Neural progenitor cell (in vitro differentiated cells): ENCODE data around the gene ARHGAP8. TPM values are rescaled to one million over a fixed set of nuclear protein-coding genes. Genes with fewer than 3 reads are reported as not detected.

Experiments
- DNase-seq: peaks from one replicate; pipeline ENCODE4 v3.0.0-alpha.2; 2016; ENCODE audit warnings: low spot score
- H2AFZ ChIP-seq: fragments of 200-600 bp; sonication (generic); replicated peaks from 2 replicates; pipeline ENCODE4 v1.6.1; 2016; ENCODE audit warnings: antibody characterized with exemption
- H3F3A ChIP-seq: fragments of 200-600 bp; sonication (generic); 2 replicates; pipeline ENCODE4 v1.6.1; 2016; ENCODE audit warnings: antibody characterized with exemption, low read depth
- H3K27ac ChIP-seq: fragments of 200-600 bp; sonication (generic); 2 replicates; pipeline ENCODE4 v1.5.1; 2016; ENCODE audit warnings: mild to moderate bottlenecking
- H3K27me3 ChIP-seq: fragments of 200-600 bp; sonication (generic); 2 replicates; pipeline ENCODE4 v1.6.1; 2016; ENCODE audit warnings: mild to moderate bottlenecking, moderate library complexity
- H3K36me3 ChIP-seq: fragments of 200-600 bp; sonication (generic); 2 replicates; pipeline ENCODE4 v1.5.1; 2016
- H3K4me1 ChIP-seq: fragments of 200-600 bp; sonication (generic); 2 replicates; pipeline ENCODE4 v1.6.1; 2016; ENCODE audit warnings: mixed run types
- H3K4me2 ChIP-seq: fragments of 200-600 bp; sonication (generic); 2 replicates; pipeline ENCODE4 v1.6.1; 2016
- H3K4me3 ChIP-seq: fragments of 200-600 bp; sonication (generic); 2 replicates; pipeline ENCODE4 v1.5.1; 2016
- H3K79me2 ChIP-seq: fragments of 200-600 bp; sonication (generic); 2 replicates; pipeline ENCODE4 v1.6.1; 2016; ENCODE audit warnings: low read depth
- H3K9ac ChIP-seq: fragments of 200-600 bp; sonication (generic); 2 replicates; pipeline ENCODE4 v1.6.1; 2016
- H3K9me3 ChIP-seq: fragments of 200-600 bp; sonication (generic); 2 replicates; pipeline ENCODE4 v1.5.1; 2016; ENCODE audit warnings: low read depth
- H4K20me1 ChIP-seq: fragments of 200-600 bp; sonication (generic); 2 replicates; pipeline ENCODE4 v1.6.1; 2016; ENCODE audit warnings: low read depth
- H3K27ac Mint-ChIP-seq: 3 replicates; pipeline ENCODE4 v1.8.0; 2021; ENCODE audit warnings: mixed read lengths
- H3K27me3 Mint-ChIP-seq: 2 replicates; pipeline ENCODE4 v1.8.0; 2022; ENCODE audit warnings: low read depth, mild to moderate bottlenecking, inconsistent platforms, moderate library complexity, mixed read lengths; ENCODE audit not compliant: insufficient read depth
- H3K36me3 Mint-ChIP-seq: 3 replicates; pipeline ENCODE4 v1.8.0; 2021; ENCODE audit warnings: mixed read lengths
- H3K4me1 Mint-ChIP-seq: 3 replicates; pipeline ENCODE4 v1.8.0; 2021; ENCODE audit warnings: mixed read lengths
- H3K4me3 Mint-ChIP-seq: 3 replicates; pipeline ENCODE4 v1.8.0; 2021; ENCODE audit warnings: mild to moderate bottlenecking, moderate library complexity, mixed read lengths
- H3K9me3 Mint-ChIP-seq: 3 replicates; pipeline ENCODE4 v1.8.0; 2020; ENCODE audit warnings: mixed read lengths
- EZH2 ChIP-seq: fragments of 200-600 bp; sonication (generic); IDR thresholded peaks from 2 replicates; pipeline ENCODE4 v1.6.1; 2017; ENCODE audit warnings: antibody characterized with exemption, mild to moderate bottlenecking, moderate library complexity
- EZH2phosphoT487 ChIP-seq: fragments of 200-600 bp; sonication (generic); IDR thresholded peaks from 2 replicates; pipeline ENCODE4 v1.6.1; 2017; ENCODE audit warnings: antibody characterized with exemption
- total RNA-seq: library from RNA; depleted of rRNA; stranded (reverse); fragments of >200 nt; gene quantifications from 2 replicates; pipeline ENCODE4 v1.2.3, GENCODE V29; 2015; ENCODE audit warnings: low replicate concordance
- TF ChIP-seq, protein P1 (sequence below): fragments of 200-600 bp; sonication (generic); IDR thresholded peaks from 2 replicates; pipeline ENCODE4 v1.5.1; 2017; ENCODE audit warnings: antibody characterized with exemption, mild to moderate bottlenecking

The ARHGAP8 gene
- total RNA-seq, 1 donor from 2014 or later: 3.0 TPM

DNA sequence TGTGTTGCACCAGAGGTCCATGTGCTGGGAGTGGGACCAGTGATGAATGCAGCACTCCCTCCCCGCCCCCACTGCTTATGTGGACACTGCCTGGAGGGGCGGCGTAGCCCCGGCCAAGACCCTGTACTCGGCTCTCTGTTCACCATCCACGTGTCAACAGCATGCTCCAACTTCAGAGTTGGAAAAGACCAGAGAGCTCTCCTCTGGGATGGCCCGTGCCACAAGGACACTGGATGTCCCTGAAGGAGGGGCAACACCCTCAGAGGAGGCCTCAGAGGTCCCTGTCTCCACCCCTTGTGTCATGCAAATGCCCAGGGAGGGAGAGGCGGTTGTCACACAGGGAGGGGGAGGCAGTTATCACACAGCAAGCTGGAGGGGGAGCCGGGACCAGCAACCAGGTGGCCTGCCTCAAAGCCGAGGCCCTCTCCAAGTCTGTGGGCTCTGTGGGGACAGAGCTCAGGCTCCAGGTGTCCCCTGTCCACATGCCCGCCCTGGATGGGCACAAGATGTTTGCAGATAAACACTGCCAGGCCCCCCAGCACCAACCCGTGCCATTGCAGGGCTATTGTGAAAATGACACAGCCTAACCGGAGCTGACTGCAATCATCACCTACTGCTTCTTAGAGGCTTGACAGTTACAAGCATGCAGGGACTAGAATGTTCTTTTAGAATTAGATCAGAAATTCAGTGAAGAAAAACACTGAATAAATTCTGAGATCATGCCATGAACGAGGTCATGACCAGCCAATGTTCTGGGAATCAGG, 136.3 kb downstream of the ARHGAP8 start:
- no peaks in the 10 kb centered on the region for H3K9me3 Mint-ChIP-seq
- no peaks in the 10 kb centered on the region for H3K4me1 Mint-ChIP-seq
- no peak for DNase-seq
- peaks cover 10% of the 10 kb centered on the region for H3K36me3 Mint-ChIP-seq
- H3K27me3 Mint-ChIP-seq: no peaks in the 10 kb centered on the region
- no peaks in the 10 kb centered on the region for H3K36me3 ChIP-seq
- H3K9ac ChIP-seq: no peak overlapping the region
- H3K4me3 Mint-ChIP-seq: no peak overlapping the region
- H3K4me3 ChIP-seq: no peak overlapping the region
- H4K20me1 ChIP-seq: peaks cover 4% of the 10 kb centered on the region
- no peak overlapping the region for H3K4me2 ChIP-seq
- H3K9me3 ChIP-seq: no peaks in the 10 kb centered on the region
- no peaks in the 10 kb centered on the region for H3K4me1 ChIP-seq
- H3K27me3 ChIP-seq: no peaks in the 10 kb centered on the region
- no peak overlapping the region for H2AFZ ChIP-seq
- no peaks in the 10 kb centered on the region for H3K79me2 ChIP-seq
- H3F3A ChIP-seq: no peaks in the 10 kb centered on the region
- no peak overlapping the region for H3K27ac ChIP-seq
- TF ChIP-seq, protein P1, sequence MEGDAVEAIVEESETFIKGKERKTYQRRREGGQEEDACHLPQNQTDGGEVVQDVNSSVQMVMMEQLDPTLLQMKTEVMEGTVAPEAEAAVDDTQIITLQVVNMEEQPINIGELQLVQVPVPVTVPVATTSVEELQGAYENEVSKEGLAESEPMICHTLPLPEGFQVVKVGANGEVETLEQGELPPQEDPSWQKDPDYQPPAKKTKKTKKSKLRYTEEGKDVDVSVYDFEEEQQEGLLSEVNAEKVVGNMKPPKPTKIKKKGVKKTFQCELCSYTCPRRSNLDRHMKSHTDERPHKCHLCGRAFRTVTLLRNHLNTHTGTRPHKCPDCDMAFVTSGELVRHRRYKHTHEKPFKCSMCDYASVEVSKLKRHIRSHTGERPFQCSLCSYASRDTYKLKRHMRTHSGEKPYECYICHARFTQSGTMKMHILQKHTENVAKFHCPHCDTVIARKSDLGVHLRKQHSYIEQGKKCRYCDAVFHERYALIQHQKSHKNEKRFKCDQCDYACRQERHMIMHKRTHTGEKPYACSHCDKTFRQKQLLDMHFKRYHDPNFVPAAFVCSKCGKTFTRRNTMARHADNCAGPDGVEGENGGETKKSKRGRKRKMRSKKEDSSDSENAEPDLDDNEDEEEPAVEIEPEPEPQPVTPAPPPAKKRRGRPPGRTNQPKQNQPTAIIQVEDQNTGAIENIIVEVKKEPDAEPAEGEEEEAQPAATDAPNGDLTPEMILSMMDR: no peak
- TF ChIP-seq EZH2: no peak
- TF ChIP-seq EZH2phosphoT487: no peak
- no peak overlapping the region for H3K27ac Mint-ChIP-seq

- Histone ChIP-seq H3K79me2 (no peaks in the 10 kb centered on the region), H3K4me1 (no peaks in the 10 kb centered on the region), H3K9ac (no peak overlapping the region), H3K27ac (no peak overlapping the region), H3K9me3 (no peaks in the 10 kb centered on the region), H3K36me3 (no peaks in the 10 kb centered on the region), H3K4me2 (no peak overlapping the region), H4K20me1 (peaks cover 4% of the 10 kb centered on the region), H3F3A (no peaks in the 10 kb centered on the region), H3K27me3 (no peaks in the 10 kb centered on the region), H2AFZ (no peak overlapping the region), H3K4me3 (no peak overlapping the region)
- Mint-ChIP-seq H3K36me3 (peaks cover 15% of the 10 kb centered on the region), H3K9me3 (no peaks in the 10 kb centered on the region), H3K27me3 (no peaks in the 10 kb centered on the region), H3K27ac (no peak overlapping the region), H3K4me3 (no peak overlapping the region), H3K4me1 (no peaks in the 10 kb centered on the region)
- DNase-seq: peak; percentile 44
- no peak for TF ChIP-seq EZH2
- TF ChIP-seq, protein P1: peak; percentile 27
- TF ChIP-seq EZH2phosphoT487: no peak
Measured at GRCh38 chr22:44889255-44889878, 137.0 kb downstream of the ARHGAP8 start.

GRCh38 chr22:44890416-44891292, 138.3 kb downstream of the ARHGAP8 start:
- H2AFZ ChIP-seq: no peak overlapping the region
- Mint-ChIP-seq H3K36me3 (peaks cover 21% of the 10 kb centered on the region), H3K4me1 (no peaks in the 10 kb centered on the region)

More at GRCh38 chr22:44890416-44891292, 138.3 kb downstream of the ARHGAP8 start:
- H3K27me3 Mint-ChIP-seq: no peaks in the 10 kb centered on the region
- no peak overlapping the region for H3K9ac ChIP-seq
- TF ChIP-seq, protein P1: no peak
- no peak for TF ChIP-seq EZH2phosphoT487
- TF ChIP-seq EZH2: no peak
- no peak overlapping the region for H3K4me3 Mint-ChIP-seq
- no peaks in the 10 kb centered on the region for H3K9me3 ChIP-seq
- no peaks in the 10 kb centered on the region for H3K79me2 ChIP-seq
- H3K4me1 ChIP-seq: no peaks in the 10 kb centered on the region
- H3K4me2 ChIP-seq: no peak overlapping the region
- no peaks in the 10 kb centered on the region for H3F3A ChIP-seq
- no peaks in the 10 kb centered on the region for H3K9me3 Mint-ChIP-seq
- H3K27ac ChIP-seq: no peak overlapping the region
- no peak for DNase-seq
- H3K27me3 ChIP-seq: no peaks in the 10 kb centered on the region
- H3K4me3 ChIP-seq: no peak overlapping the region
- peaks cover 4% of the 10 kb centered on the region for H4K20me1 ChIP-seq
- H3K27ac Mint-ChIP-seq: no peak overlapping the region
- H3K36me3 ChIP-seq: no peaks in the 10 kb centered on the region
